Fibroblast of lung (primary cell): Measurements from ENCODE around the gene TEX2. TPM values are rescaled to one million over a fixed set of nuclear protein-coding genes. Genes with fewer than 3 reads are reported as not detected.
"Not testable (repeated sequence)": the region's sequence is repeated elsewhere in the genome, so short reads cannot be mapped to it uniquely, and the experiment has no call there.

ENCODE experiments used
- DNase-seq, 2 donors: peaks; one replicate each; pipeline versions ENCODE4 v3.0.0 to v3.0.0-alpha.2; 2010; ENCODE audit warnings: low read depth in 2 of 2
- H2AFZ ChIP-seq: 2 replicates; pipeline ENCODE4 v1.5.1; 2012; ENCODE audit warnings: low read length, control low read depth, inconsistent platforms
- H3K27ac ChIP-seq: 2 replicates; pipeline ENCODE4 v1.5.1; 2011; ENCODE audit warnings: low read length, control low read depth; ENCODE audit not compliant: insufficient read depth
- H3K27me3 ChIP-seq: 2 replicates; pipeline ENCODE4 v1.5.1; 2011; ENCODE audit warnings: mild to moderate bottlenecking, low read length; ENCODE audit not compliant: control insufficient read depth, insufficient read depth
- H3K36me3 ChIP-seq: 2 replicates; pipeline ENCODE4 v1.5.1; 2011; ENCODE audit warnings: low read length; ENCODE audit not compliant: control insufficient read depth, insufficient read depth
- H3K4me1 ChIP-seq: 2 replicates; pipeline ENCODE4 v1.5.1; 2011; ENCODE audit warnings: low read length; ENCODE audit not compliant: control insufficient read depth, insufficient read depth; ENCODE audit errors: extremely low read depth
- H3K4me2 ChIP-seq: 2 replicates; pipeline ENCODE4 v1.5.1; 2011; ENCODE audit warnings: low read length, control low read depth; ENCODE audit not compliant: insufficient read depth; ENCODE audit errors: extremely low read depth
- H3K4me3 ChIP-seq, 4 experiments: fragments of 200-600 bp in 1 of 4; sonication (generic) in 1 of 4; replicated peaks in 1 of 4; 2 replicates each; pipeline ENCODE4 v1.5.1; 2011 to 2016; ENCODE audit warnings: low read length in 4 of 4, low read depth in 3 of 4, mild to moderate bottlenecking in 3 of 4, control low read depth in 2 of 4, inconsistent platforms in 1 of 4, mixed read lengths in 1 of 4; ENCODE audit not compliant: insufficient read depth in 1 of 4; ENCODE audit errors: control extremely low read depth in 1 of 4
- H3K79me2 ChIP-seq: 2 replicates; pipeline ENCODE4 v1.5.1; 2012; ENCODE audit warnings: mild to moderate bottlenecking, low read length, inconsistent platforms; ENCODE audit not compliant: control insufficient read depth, insufficient read depth
- H3K9ac ChIP-seq: 2 replicates; pipeline ENCODE4 v1.5.1; 2011; ENCODE audit warnings: mild to moderate bottlenecking, low read length, control low read depth; ENCODE audit not compliant: insufficient read depth
- H3K9me3 ChIP-seq: 2 replicates; pipeline ENCODE4 v1.5.1; 2012; ENCODE audit warnings: low read depth, low read length; ENCODE audit not compliant: control insufficient read depth, insufficient read depth
- H4K20me1 ChIP-seq: 2 replicates; pipeline ENCODE4 v1.5.1; 2011; ENCODE audit warnings: low read length; ENCODE audit not compliant: control insufficient read depth, insufficient read depth; ENCODE audit errors: extremely low read depth
- CTCF ChIP-seq, 2 donors: IDR thresholded peaks in 1 of 2; conservative IDR thresholded peaks in 1 of 2; 1 replicate in 1 of 2; 2 replicates in 1 of 2; pipeline ENCODE4 v1.5.1; 2011 to 2012; ENCODE audit warnings: low read length in 2 of 2, control low read depth in 1 of 2, inconsistent platforms in 1 of 2, low read depth in 1 of 2, mild to moderate bottlenecking in 1 of 2
- EZH2 ChIP-seq: IDR thresholded peaks from 2 replicates; pipeline ENCODE4 v1.5.1; 2012; ENCODE audit warnings: low read length, control low read depth, mild to moderate bottlenecking; ENCODE audit errors: missing control alignments
- polyA plus RNA-seq, 2 donors: library from polyadenylated mRNA; depleted of rRNA in 1 of 2; stranded (reverse) in 1 of 2; unstranded in 1 of 2; fragments of >200 nt; gene quantifications; 2 replicates each; pipeline ENCODE4 v1.2.1, GENCODE V29; 2011 to 2012; ENCODE audit warnings: missing spikeins in 1 of 2
- total RNA-seq: library from RNA; depleted of rRNA; stranded (reverse); fragments of >200 nt; gene quantifications from 2 replicates; pipeline ENCODE4 v1.2.1, GENCODE V29; 2014

The TEX2 gene
- total and polyA plus RNA-seq, 2 donors (not counting 1 experiment from before 2014, with no cell fraction given), result 18.6 to 33.4 TPM

- no peak for TF ChIP-seq CTCF (conservative IDR thresholded peaks at IDR 0.05 in 1 of 2, IDR thresholded peaks at IDR 0.05 in 1 of 2; ENCODE audit: low read depth in 1 of 2, low read length in 2 of 2)
- TF ChIP-seq EZH2, result no peak
- H3K79me2 ChIP-seq, result peaks cover 2% of the 10 kb centered on the region
Measured at GRCh38 chr17:64123114-64123513, 139.9 kb downstream of the TEX2 start.

GRCh38 chr17:64120972-64121786, 141.9 kb downstream of the TEX2 start:
- not testable (repeated sequence) for H3K4me2 ChIP-seq, H3K9ac ChIP-seq, H3K36me3 ChIP-seq, H3K4me1 ChIP-seq, H3K4me3 ChIP-seq, H3K9me3 ChIP-seq, H4K20me1 ChIP-seq, H3K79me2 ChIP-seq, H3K27me3 ChIP-seq, H2AFZ ChIP-seq, H3K27ac ChIP-seq, DNase-seq

More at GRCh38 chr17:64123114-64123513, 139.9 kb downstream of the TEX2 start:
- Histone ChIP-seq H2AFZ (no peak overlapping the region), H3K4me3 (no peak overlapping the region), H3K9ac (no peak overlapping the region), H3K27me3 (no peaks in the 10 kb centered on the region), H3K4me2 (no peak overlapping the region), H3K27ac (no peak overlapping the region), H4K20me1 (no peaks in the 10 kb centered on the region), H3K36me3 (peaks cover 1% of the 10 kb centered on the region), H3K4me1 (no peaks in the 10 kb centered on the region), H3K9me3 (no peaks in the 10 kb centered on the region)
- no peak for DNase-seq

DNA sequence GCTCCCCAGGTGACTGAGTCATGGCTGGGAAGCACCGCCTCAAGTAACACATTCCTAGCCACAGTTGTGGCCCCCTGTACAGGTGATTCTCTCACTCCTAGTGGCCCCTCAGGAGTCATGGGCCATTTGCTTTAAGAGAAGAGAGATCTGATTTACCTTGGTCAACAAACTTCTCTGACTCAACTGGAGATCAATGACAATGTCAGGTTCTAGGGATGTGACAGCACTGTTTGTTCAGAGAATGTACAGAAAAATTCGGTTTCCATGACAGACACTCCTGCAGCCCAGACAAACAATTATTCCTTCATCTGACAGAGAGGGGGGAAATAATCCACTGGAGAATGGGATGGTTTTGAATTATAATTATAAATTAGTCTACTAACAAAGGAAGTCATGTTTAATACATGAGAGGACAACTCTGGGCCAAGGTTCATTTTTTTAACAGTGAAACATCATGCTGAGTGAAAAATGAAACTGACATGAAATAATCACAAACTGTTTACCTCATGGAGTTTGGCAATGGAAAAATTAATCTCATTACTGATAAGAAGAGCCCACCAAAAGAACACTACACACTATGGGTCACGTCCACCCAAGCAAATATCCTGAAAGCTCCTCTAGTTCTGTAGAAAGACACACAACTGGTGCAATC, 142.8 kb downstream of the TEX2 start:
- no peak overlapping the region for H3K9ac ChIP-seq
- peaks cover 4% of the 10 kb centered on the region for H3K4me1 ChIP-seq
- peaks cover 1% of the 10 kb centered on the region for H3K36me3 ChIP-seq
- no peak for DNase-seq
- no peak overlapping the region for H3K4me2 ChIP-seq
- H2AFZ ChIP-seq, result no peak overlapping the region
- H4K20me1 ChIP-seq, result no peaks in the 10 kb centered on the region
- no peaks in the 10 kb centered on the region for H3K9me3 ChIP-seq
- TF ChIP-seq CTCF (conservative IDR thresholded peaks at IDR 0.05 in 1 of 2, IDR thresholded peaks at IDR 0.05 in 1 of 2; ENCODE audit: low read depth in 1 of 2, low read length in 2 of 2) (no peak), EZH2 (no peak)
- H3K4me3 ChIP-seq, result no peak overlapping the region
- peaks cover 2% of the 10 kb centered on the region for H3K79me2 ChIP-seq
- H3K27ac ChIP-seq, result no peak overlapping the region
- H3K27me3 ChIP-seq, result no peaks in the 10 kb centered on the region
